Endothelial cell (in vitro differentiated cells): ENCODE measurements around the gene AKT3. TPM values are rescaled to one million over a fixed set of nuclear protein-coding genes. Genes with fewer than 3 reads are reported as not detected.

Experiments
- DNase-seq: peaks from one replicate; pipeline ENCODE4 v3.0.0; 2021; ENCODE audit warnings: low spot score
- H3K27ac Mint-ChIP-seq: one replicate; pipeline ENCODE4 v1.8.0; 2021; ENCODE audit warnings: mixed read lengths, inconsistent platforms; ENCODE audit not compliant: unreplicated experiment
- H3K27me3 Mint-ChIP-seq: one replicate; pipeline ENCODE4 v1.8.0; 2021; ENCODE audit warnings: mild to moderate bottlenecking, moderate library complexity, mixed read lengths, inconsistent platforms; ENCODE audit not compliant: unreplicated experiment
- H3K36me3 Mint-ChIP-seq: one replicate; pipeline ENCODE4 v1.8.0; 2021; ENCODE audit warnings: mild to moderate bottlenecking, low read depth, mixed read lengths, inconsistent platforms; ENCODE audit not compliant: unreplicated experiment
- H3K4me1 Mint-ChIP-seq: one replicate; pipeline ENCODE4 v1.8.0; 2021; ENCODE audit warnings: mild to moderate bottlenecking, mixed read lengths, inconsistent platforms; ENCODE audit not compliant: unreplicated experiment
- H3K4me3 Mint-ChIP-seq: one replicate; pipeline ENCODE4 v1.8.0; 2021; ENCODE audit warnings: mild to moderate bottlenecking, mixed read lengths, inconsistent platforms; ENCODE audit not compliant: unreplicated experiment
- H3K9me3 Mint-ChIP-seq: one replicate; pipeline ENCODE4 v1.8.0; 2021; ENCODE audit warnings: mixed read lengths, inconsistent platforms; ENCODE audit not compliant: unreplicated experiment
- CTCF ChIP-seq: fragments of 200-600 bp; sonication (generic); IDR thresholded peaks from one replicate; pipeline ENCODE4 v1.5.0; 2021; ENCODE audit warnings: antibody characterized with exemption; ENCODE audit not compliant: unreplicated experiment
- total RNA-seq: library from RNA; stranded (reverse); fragmentation: NEBNext Ultra II Directional; extraction: Animal tissue kit (Norgen Biotek cat#: 25700); gene quantifications from one replicate; pipeline ENCODE4 v1.2.1, GENCODE V29; 2021; ENCODE audit not compliant: unreplicated experiment

The AKT3 gene
- total RNA-seq, 1 donor from 2014 or later = 87.3 TPM

DNA sequence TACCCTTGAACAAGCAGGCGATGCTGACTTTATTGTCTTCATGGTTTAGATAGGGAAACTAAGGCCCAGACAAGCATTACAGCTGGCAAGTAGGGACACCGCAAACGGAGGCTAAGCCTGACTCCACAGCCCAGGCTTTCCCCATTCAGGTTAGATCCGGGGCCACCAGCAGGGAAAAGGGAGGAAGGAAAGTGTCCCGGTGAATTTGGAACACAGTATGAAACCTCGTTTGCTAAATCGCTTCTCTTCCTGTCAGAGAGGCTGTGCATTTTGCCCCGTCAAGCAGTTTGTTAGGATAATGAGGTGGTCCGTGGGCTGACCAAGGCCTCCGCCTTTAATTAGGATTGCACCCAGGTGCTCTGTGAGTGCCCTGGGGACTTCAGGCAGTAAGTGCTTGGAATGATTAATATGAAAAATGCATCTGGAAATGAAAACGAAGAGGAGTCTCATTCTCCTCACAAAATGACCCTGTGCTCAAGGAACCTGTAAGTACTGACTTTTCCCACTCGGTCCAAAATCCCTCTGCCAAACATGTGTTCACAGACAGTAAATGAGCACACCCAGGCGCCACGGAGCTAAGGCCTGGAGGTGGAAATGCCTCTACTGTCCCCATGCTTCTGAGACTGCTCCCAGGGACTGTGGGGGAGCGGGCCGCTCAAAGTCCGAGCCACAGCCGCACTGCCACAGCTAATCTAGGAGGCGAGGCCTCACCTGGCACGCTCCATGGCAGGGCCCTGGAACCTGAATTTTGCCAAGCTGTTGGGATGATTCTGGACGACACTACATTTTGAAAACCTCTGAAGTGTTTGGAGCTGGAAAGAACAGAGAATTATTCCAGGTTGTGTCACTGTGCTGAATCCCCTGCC lies 360.1 kb downstream of the AKT3 start:
- no peak for DNase-seq
- TF ChIP-seq CTCF = no peak

GRCh38 chr1:243489158-243489527 lies 360.9 kb downstream of the AKT3 start:
- Mint-ChIP-seq H3K36me3 (peaks cover 8% of the 10 kb centered on the region), H3K9me3 (no peaks in the 10 kb centered on the region), H3K4me1 (peaks cover 22% of the 10 kb centered on the region), H3K27ac (no peak overlapping the region), H3K27me3 (peaks cover 7% of the 10 kb centered on the region), H3K4me3 (no peak overlapping the region)
- DNase-seq = no peak
- no peak for TF ChIP-seq CTCF

More for the DNA sequence above, 360.1 kb downstream of the AKT3 start:
- Mint-ChIP-seq H3K4me3 (no peak overlapping the region), H3K27me3 (peaks cover 7% of the 10 kb centered on the region), H3K27ac (no peak overlapping the region), H3K9me3 (no peaks in the 10 kb centered on the region), H3K36me3 (peaks cover 9% of the 10 kb centered on the region), H3K4me1 (peaks cover 22% of the 10 kb centered on the region)

- peaks cover 9% of the 10 kb centered on the region for H3K27me3 Mint-ChIP-seq
- DNase-seq = no peak
- H3K4me3 Mint-ChIP-seq = no peak overlapping the region
- no peak overlapping the region for H3K27ac Mint-ChIP-seq
- H3K9me3 Mint-ChIP-seq = no peaks in the 10 kb centered on the region
- H3K36me3 Mint-ChIP-seq = peaks cover 7% of the 10 kb centered on the region
- peaks cover 22% of the 10 kb centered on the region for H3K4me1 Mint-ChIP-seq
- no peak for TF ChIP-seq CTCF
Observed at GRCh38 chr1:243488459-243489157, 361.4 kb downstream of the AKT3 start.

DNA sequence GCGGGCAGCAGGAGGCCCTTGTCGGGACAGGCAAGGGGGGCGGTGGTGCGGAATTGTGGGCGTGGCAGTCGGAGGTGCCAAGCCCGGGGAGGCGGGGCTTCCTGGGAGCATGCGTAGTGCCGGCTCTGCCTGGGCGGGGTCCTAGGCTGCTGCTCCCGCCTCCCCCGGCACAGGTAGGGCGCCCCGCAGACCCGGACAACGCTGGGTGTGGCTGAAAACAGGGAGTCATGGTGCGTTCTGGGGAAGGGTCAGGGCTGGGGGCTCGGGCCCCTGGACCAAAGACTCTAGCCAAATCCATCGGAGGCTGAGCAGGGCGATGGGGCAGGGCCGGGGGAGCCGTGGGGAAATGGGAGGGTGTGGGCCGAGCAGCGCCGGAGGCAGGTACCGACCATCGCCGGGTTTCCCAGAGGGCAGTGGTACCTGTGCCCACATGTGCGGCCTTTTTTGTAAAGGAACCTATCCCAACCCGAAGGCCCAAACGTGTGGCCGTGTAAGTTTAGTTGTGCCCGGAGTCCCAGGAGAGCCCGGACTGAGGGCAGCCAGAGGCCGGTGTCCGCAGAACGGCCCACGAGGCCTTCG lies 362.3 kb downstream of the AKT3 start:
- no peak overlapping the region for H3K4me3 Mint-ChIP-seq
- peaks cover 3% of the 10 kb centered on the region for H3K36me3 Mint-ChIP-seq
- no peaks in the 10 kb centered on the region for H3K9me3 Mint-ChIP-seq
- H3K27ac Mint-ChIP-seq = no peak overlapping the region
- peaks cover 10% of the 10 kb centered on the region for H3K27me3 Mint-ChIP-seq
- H3K4me1 Mint-ChIP-seq = peaks cover 17% of the 10 kb centered on the region
- no peak for TF ChIP-seq CTCF
- DNase-seq = no peak
